Type B pancreatic cell (in vitro differentiated cells): Measurements from ENCODE around the gene SPRTN. TPM values are rescaled to one million over a fixed set of nuclear protein-coding genes. Genes with fewer than 3 reads are reported as not detected.

Experiments
- DNase-seq: peaks from one replicate; pipeline ENCODE4 v3.0.0; 2021; ENCODE audit warnings: mixed read lengths; ENCODE audit not compliant: unreplicated experiment; ENCODE audit errors: extremely low spot score
- H3K27ac Mint-ChIP-seq: 2 replicates; pipeline ENCODE4 v1.8.0; 2021; ENCODE audit warnings: mild to moderate bottlenecking, mixed read lengths
- H3K27me3 Mint-ChIP-seq: 2 replicates; pipeline ENCODE4 v1.8.0; 2021; ENCODE audit warnings: mixed read lengths
- H3K36me3 Mint-ChIP-seq: 2 replicates; pipeline ENCODE4 v1.8.0; 2021; ENCODE audit warnings: mixed read lengths
- H3K4me1 Mint-ChIP-seq: one replicate; pipeline ENCODE4 v1.8.0; 2021; ENCODE audit warnings: mixed read lengths; ENCODE audit not compliant: unreplicated experiment
- H3K4me3 Mint-ChIP-seq: 2 replicates; pipeline ENCODE4 v1.8.0; 2021; ENCODE audit warnings: mild to moderate bottlenecking, mixed read lengths
- H3K9me3 Mint-ChIP-seq: 2 replicates; pipeline ENCODE4 v1.8.0; 2021; ENCODE audit warnings: mixed read lengths
- total RNA-seq: library from RNA; stranded (reverse); gene quantifications from 2 replicates; pipeline ENCODE4 v1.2.1, GENCODE V29; 2021; ENCODE audit warnings: low replicate concordance
- TF ChIP-seq, protein P1 (sequence below): fragments of 200-600 bp; sonication (generic); conservative IDR thresholded peaks from 2 replicates; pipeline ENCODE4 v1.5.0; 2021; ENCODE audit warnings: antibody characterized with exemption, mild to moderate bottlenecking

The SPRTN gene
- total RNA-seq, 1 donor from 2014 or later, result 14.5 TPM

DNA sequence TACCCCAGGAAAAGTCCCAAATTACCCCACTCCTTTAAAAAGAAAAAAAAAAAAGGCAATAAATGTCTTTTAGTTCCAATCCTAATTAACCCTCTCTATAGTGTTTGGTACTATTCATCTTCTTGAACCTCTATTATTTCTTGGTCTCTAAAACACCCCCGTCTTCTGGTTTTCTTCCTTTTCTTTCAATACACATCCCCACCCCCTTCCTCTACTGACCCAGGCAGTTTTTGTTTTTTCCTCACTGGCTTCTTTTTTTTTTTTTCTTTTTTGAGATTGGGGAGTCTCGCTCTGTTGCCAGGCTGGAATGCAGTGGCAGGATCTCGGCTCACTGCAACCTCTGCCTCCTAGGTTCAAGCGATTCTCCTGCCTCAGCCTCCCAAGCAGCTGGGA is 57.9 kb downstream of the SPRTN start:
- peak overlapping the region; percentile 19 for H3K4me3 Mint-ChIP-seq

DNA sequence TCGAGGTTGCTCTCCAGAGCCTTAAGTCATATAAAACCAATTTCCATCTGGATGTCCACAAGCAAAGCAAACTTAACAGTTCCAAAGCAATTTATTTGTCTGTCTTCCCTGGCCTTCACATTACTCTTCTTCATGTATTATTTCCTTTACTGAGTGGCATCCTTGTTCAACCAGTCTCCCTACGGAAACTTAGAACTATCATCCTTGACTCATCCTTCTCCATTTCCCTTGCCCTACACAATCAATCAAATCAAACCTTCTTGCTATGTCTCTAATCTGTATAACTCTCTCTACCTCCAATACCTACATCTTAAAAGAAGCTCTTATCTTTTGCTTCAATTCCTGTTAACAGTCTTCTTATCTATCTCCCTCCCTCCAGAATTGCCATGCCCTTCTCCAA is 58.5 kb downstream of the SPRTN start:
- H3K27ac Mint-ChIP-seq, result peak overlapping the region; percentile 3
- no peak for DNase-seq
- H3K36me3 Mint-ChIP-seq, result peaks cover 8% of the 10 kb centered on the region
- H3K27me3 Mint-ChIP-seq, result no peaks in the 10 kb centered on the region
- TF ChIP-seq, protein P1, sequence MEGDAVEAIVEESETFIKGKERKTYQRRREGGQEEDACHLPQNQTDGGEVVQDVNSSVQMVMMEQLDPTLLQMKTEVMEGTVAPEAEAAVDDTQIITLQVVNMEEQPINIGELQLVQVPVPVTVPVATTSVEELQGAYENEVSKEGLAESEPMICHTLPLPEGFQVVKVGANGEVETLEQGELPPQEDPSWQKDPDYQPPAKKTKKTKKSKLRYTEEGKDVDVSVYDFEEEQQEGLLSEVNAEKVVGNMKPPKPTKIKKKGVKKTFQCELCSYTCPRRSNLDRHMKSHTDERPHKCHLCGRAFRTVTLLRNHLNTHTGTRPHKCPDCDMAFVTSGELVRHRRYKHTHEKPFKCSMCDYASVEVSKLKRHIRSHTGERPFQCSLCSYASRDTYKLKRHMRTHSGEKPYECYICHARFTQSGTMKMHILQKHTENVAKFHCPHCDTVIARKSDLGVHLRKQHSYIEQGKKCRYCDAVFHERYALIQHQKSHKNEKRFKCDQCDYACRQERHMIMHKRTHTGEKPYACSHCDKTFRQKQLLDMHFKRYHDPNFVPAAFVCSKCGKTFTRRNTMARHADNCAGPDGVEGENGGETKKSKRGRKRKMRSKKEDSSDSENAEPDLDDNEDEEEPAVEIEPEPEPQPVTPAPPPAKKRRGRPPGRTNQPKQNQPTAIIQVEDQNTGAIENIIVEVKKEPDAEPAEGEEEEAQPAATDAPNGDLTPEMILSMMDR, result no peak
- H3K4me3 Mint-ChIP-seq, result peak overlapping the region; percentile 18
- no peaks in the 10 kb centered on the region for H3K9me3 Mint-ChIP-seq
- H3K4me1 Mint-ChIP-seq, result peaks cover 33% of the 10 kb centered on the region

More for the DNA sequence above, 57.9 kb downstream of the SPRTN start:
- no peaks in the 10 kb centered on the region for H3K9me3 Mint-ChIP-seq
- H3K36me3 Mint-ChIP-seq, result peaks cover 8% of the 10 kb centered on the region
- H3K27me3 Mint-ChIP-seq, result no peaks in the 10 kb centered on the region
- no peak for DNase-seq
- peaks cover 33% of the 10 kb centered on the region for H3K4me1 Mint-ChIP-seq
- peak overlapping the region; percentile 80 for H3K27ac Mint-ChIP-seq
- TF ChIP-seq, protein P1, result no peak

DNA sequence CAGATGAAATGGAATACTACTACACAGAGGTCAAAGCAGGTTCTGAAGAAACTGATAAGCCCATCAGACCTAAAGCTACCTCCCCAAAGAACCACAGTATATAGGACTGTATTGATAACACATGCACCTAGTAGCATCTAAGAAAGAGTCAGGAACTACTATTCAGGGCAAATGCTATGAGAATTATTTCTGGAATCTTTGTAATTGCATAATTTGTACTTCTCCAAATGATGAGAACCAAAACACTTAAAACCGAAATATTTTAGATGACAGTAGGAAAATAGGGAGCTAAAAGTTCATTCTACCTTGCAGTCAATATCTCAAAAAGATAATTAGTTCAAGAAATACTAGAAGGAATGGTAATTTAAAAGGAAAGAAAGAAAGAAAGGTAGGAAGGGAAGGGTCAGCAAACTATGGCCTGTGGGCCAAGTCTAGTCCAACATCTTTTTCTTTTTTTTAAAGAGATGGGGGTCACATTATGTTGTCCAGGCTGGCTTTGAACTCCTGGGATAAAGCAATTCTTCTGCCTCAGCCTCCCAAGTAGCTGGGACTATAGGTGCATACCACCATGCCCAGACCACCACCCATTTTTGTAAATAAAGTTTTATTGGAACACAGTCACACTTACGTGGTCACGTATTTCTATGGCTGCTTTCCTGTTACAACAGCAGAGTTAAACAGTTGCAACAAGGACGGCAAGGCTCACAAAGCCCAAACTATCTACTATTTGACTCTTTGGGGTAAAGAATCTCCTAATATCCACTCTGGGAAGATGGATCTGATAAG is 60.0 kb downstream of the SPRTN start:
- DNase-seq, result no peak
- no peak overlapping the region for H3K4me3 Mint-ChIP-seq
- TF ChIP-seq, protein P1, result no peak
- peaks cover 8% of the 10 kb centered on the region for H3K36me3 Mint-ChIP-seq
- peaks cover 33% of the 10 kb centered on the region for H3K4me1 Mint-ChIP-seq
- H3K27me3 Mint-ChIP-seq, result no peaks in the 10 kb centered on the region
- H3K27ac Mint-ChIP-seq, result no peak overlapping the region
- no peaks in the 10 kb centered on the region for H3K9me3 Mint-ChIP-seq

DNA sequence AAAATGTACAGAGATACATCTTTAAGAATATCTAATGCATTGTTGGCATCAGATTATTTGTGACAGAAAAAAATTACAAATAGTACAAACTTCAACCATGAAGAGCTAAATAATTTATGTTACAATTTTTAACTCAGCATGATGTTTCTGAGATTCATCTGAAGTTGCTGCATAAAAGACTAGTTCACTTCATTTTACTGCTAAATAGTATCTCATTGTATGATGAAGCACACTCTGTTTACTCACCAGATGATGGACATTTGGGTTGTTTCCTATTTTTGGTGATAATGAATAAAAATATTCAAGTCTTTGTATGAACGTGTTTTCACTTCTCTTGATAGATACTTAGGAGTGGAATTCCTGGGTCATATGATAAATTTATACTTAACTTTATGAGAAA is 63.4 kb downstream of the SPRTN start:
- Mint-ChIP-seq H3K4me3 (no peak overlapping the region), H3K27ac (no peak overlapping the region), H3K36me3 (no peaks in the 10 kb centered on the region), H3K27me3 (no peaks in the 10 kb centered on the region), H3K4me1 (peaks cover 9% of the 10 kb centered on the region), H3K9me3 (no peaks in the 10 kb centered on the region)
- DNase-seq, result no peak
- TF ChIP-seq, protein P1, result no peak

DNA sequence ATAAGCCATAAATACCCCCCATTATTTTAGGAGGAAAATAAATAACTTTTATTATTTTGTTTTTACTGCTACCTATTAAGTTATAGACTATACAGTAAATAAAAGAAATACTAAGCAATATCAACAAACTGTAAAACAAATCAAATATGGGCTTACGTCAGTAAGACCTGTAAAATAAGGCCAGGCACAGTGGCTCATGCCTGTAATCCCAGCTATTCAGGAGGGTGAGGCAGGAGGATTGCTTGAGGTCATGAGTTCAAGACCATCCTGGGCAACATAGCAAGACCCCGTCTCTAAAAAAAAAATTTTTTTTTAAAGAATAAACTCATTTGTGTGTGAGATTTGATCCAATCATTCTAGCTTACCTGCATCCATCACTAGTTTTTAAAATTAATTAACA is 66.2 kb downstream of the SPRTN start:
- H3K27me3 Mint-ChIP-seq, result no peaks in the 10 kb centered on the region
- TF ChIP-seq, protein P1, result no peak
- DNase-seq, result no peak
- no peak overlapping the region for H3K4me3 Mint-ChIP-seq
- H3K4me1 Mint-ChIP-seq, result no peaks in the 10 kb centered on the region
- H3K27ac Mint-ChIP-seq, result no peak overlapping the region
- H3K36me3 Mint-ChIP-seq, result no peaks in the 10 kb centered on the region
- no peaks in the 10 kb centered on the region for H3K9me3 Mint-ChIP-seq

Other genes with a start within 250 kb of the SPRTN start
- gene TRIM67, start 176.2 kb upstream of the SPRTN start, total RNA-seq, result 0.65 and 2.1 TPM in 2 replicates
- gene GNPAT, start 97.1 kb upstream of the SPRTN start, total RNA-seq, result 39.7 and 54.3 TPM in 2 replicates
- gene EXOC8, start 441 bp upstream of the SPRTN start, total RNA-seq, result 13.1 and 19.2 TPM in 2 replicates
- 24.2 and 27.2 TPM in 2 replicates for gene EGLN1, start 84.0 kb downstream of the SPRTN start, total RNA-seq
- gene TSNAX, start 190.4 kb downstream of the SPRTN start, total RNA-seq, result 28.0 and 34.0 TPM in 2 replicates